GM23338 (cell line): Measurements from ENCODE around the gene ZNF335.

Experiments
- EZH2 ChIP-seq: fragments of 200-600 bp; sonication (generic); IDR thresholded peaks from one replicate; pipeline ENCODE4 v1.8.0; 2017; ENCODE audit warnings: antibody characterized with exemption, mild to moderate bottlenecking, low read depth; ENCODE audit not compliant: unreplicated experiment
- TF ChIP-seq, protein P1 (sequence below), 2 experiments: fragments of 200-600 bp in 1 of 2; sonication (generic) in 1 of 2; conservative IDR thresholded peaks; 2 replicates each; pipeline versions ENCODE4 v1.5.1 to v1.6.1; 2016 to 2017; ENCODE audit warnings: antibody characterized with exemption in 2 of 2, low read depth in 2 of 2, mild to moderate bottlenecking in 2 of 2, moderate library complexity in 1 of 2
- TF ChIP-seq, protein P2 (sequence below): IDR thresholded peaks from one replicate; pipeline ENCODE4 v1.6.1; 2018; ENCODE audit warnings: antibody characterized with exemption; ENCODE audit not compliant: unreplicated experiment

DNA sequence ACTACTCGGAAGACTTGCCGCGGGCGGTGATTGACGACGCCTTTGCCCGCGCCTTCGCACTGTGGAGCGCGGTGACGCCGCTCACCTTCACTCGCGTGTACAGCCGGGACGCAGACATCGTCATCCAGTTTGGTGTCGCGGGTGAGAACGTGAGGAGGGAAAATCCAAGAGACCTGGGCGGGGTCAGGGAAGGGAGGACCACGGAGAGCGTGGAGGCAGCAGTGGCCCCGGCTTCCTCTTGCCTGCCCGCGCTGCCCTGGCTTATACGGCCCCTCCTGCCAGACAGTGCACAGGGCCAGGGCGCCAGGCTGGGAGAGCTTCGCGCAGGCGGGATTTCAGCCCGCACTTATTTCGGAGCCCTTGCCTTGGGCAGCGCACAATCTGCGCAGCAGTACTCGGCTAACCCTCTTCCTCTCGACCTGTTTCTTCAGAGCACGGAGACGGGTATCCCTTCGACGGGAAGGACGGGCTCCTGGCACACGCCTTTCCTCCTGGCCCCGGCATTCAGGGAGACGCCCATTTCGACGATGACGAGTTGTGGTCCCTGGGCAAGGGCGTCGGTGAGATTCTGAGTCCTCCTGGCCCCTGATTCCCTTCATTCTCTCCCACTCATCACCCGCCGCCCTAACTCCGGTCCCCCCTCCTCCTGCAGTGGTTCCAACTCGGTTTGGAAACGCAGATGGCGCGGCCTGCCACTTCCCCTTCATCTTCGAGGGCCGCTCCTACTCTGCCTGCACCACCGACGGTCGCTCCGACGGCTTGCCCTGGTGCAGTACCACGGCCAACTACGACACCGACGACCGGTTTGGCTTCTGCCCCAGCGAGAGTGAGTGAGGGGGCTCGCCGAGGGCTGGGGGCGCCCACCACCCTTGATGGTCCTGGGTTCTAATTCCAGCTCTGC, 38.7 kb upstream of the ZNF335 start:
- TF ChIP-seq, protein P1, sequence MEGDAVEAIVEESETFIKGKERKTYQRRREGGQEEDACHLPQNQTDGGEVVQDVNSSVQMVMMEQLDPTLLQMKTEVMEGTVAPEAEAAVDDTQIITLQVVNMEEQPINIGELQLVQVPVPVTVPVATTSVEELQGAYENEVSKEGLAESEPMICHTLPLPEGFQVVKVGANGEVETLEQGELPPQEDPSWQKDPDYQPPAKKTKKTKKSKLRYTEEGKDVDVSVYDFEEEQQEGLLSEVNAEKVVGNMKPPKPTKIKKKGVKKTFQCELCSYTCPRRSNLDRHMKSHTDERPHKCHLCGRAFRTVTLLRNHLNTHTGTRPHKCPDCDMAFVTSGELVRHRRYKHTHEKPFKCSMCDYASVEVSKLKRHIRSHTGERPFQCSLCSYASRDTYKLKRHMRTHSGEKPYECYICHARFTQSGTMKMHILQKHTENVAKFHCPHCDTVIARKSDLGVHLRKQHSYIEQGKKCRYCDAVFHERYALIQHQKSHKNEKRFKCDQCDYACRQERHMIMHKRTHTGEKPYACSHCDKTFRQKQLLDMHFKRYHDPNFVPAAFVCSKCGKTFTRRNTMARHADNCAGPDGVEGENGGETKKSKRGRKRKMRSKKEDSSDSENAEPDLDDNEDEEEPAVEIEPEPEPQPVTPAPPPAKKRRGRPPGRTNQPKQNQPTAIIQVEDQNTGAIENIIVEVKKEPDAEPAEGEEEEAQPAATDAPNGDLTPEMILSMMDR (conservative IDR thresholded peaks at IDR 0.05; ENCODE audit: low read depth in 2 of 2): no peak
- TF ChIP-seq, protein P2, sequence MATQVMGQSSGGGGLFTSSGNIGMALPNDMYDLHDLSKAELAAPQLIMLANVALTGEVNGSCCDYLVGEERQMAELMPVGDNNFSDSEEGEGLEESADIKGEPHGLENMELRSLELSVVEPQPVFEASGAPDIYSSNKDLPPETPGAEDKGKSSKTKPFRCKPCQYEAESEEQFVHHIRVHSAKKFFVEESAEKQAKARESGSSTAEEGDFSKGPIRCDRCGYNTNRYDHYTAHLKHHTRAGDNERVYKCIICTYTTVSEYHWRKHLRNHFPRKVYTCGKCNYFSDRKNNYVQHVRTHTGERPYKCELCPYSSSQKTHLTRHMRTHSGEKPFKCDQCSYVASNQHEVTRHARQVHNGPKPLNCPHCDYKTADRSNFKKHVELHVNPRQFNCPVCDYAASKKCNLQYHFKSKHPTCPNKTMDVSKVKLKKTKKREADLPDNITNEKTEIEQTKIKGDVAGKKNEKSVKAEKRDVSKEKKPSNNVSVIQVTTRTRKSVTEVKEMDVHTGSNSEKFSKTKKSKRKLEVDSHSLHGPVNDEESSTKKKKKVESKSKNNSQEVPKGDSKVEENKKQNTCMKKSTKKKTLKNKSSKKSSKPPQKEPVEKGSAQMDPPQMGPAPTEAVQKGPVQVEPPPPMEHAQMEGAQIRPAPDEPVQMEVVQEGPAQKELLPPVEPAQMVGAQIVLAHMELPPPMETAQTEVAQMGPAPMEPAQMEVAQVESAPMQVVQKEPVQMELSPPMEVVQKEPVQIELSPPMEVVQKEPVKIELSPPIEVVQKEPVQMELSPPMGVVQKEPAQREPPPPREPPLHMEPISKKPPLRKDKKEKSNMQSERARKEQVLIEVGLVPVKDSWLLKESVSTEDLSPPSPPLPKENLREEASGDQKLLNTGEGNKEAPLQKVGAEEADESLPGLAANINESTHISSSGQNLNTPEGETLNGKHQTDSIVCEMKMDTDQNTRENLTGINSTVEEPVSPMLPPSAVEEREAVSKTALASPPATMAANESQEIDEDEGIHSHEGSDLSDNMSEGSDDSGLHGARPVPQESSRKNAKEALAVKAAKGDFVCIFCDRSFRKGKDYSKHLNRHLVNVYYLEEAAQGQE: no peak
- TF ChIP-seq EZH2: no peak
